OCI-LY3 (cell line): Measurements from ENCODE around the gene PLEKHD1.
A peak's percentile ranks its signal among the peaks of the same experiment; 100 is the strongest.

Source experiments
- H2AFZ ChIP-seq: fragments of 200-600, 300-600 bp; shearing (Covaris generic); 2 replicates; pipeline ENCODE4 v1.6.0; 2014; ENCODE audit warnings: antibody characterized with exemption, low read depth, low read length
- H3K27ac ChIP-seq: fragments of 200-600, 300-600 bp; sonication (generic); 2 replicates; pipeline ENCODE4 v1.5.1; 2014; ENCODE audit warnings: mild to moderate bottlenecking, low read length, moderate library complexity, mixed read lengths
- H3K27me3 ChIP-seq: fragments of 200-600, 300-600 bp; sonication (generic); 2 replicates; pipeline ENCODE4 v1.6.1; 2014; ENCODE audit warnings: low read depth, low read length, mixed read lengths
- H3K36me3 ChIP-seq: fragments of 200-600, 300-600 bp; sonication (generic); replicated peaks from 2 replicates; pipeline ENCODE3; 2014; ENCODE audit warnings: low read depth, low read length, mixed read lengths
- H3K4me1 ChIP-seq: fragments of 300-600, 200-600 bp; sonication (generic); 2 replicates; pipeline ENCODE4 v1.6.1; 2014; ENCODE audit warnings: low read length, mixed read lengths
- H3K4me2 ChIP-seq: fragments of 200-600, 300-600 bp; sonication (generic); 2 replicates; pipeline ENCODE4 v1.6.1; 2014; ENCODE audit warnings: low read length, mixed read lengths
- H3K4me3 ChIP-seq: fragments of 300-600, 200-600 bp; sonication (generic); 2 replicates; pipeline ENCODE4 v1.5.1; 2014; ENCODE audit warnings: antibody characterized with exemption, mild to moderate bottlenecking, low read length, moderate library complexity
- H3K79me2 ChIP-seq: fragments of 300-600, 200-600 bp; shearing (Covaris generic); 2 replicates; pipeline ENCODE4 v1.6.1; 2014; ENCODE audit warnings: mild to moderate bottlenecking, low read length, mixed read lengths
- H3K9ac ChIP-seq: fragments of 300-600, 200-600 bp; shearing (Covaris generic); 2 replicates; pipeline ENCODE4 v1.6.0; 2014; ENCODE audit warnings: mild to moderate bottlenecking, low read length, moderate library complexity
- H3K9me3 ChIP-seq: fragments of 200-600, 300-600 bp; shearing (Covaris generic); 2 replicates; pipeline ENCODE4 v1.6.1; 2014; ENCODE audit warnings: low read length, mixed read lengths; ENCODE audit not compliant: insufficient read depth
- H4K20me1 ChIP-seq: fragments of 200-600, 300-600 bp; sonication (generic); 2 replicates; pipeline ENCODE4 v1.6.1; 2016; ENCODE audit warnings: low read length, mixed read lengths; ENCODE audit not compliant: insufficient read depth
- CTCF ChIP-seq: fragments of 200-600, 300-600 bp; sonication (generic); IDR thresholded peaks from 2 replicates; pipeline ENCODE4 v1.5.1; 2014; ENCODE audit warnings: antibody characterized with exemption, low read length, low read depth
- EZH2phosphoT487 ChIP-seq: fragments of 200-600 bp; shearing (Covaris generic); IDR thresholded peaks from 2 replicates; pipeline ENCODE4 v1.6.1; 2018; ENCODE audit warnings: antibody characterized with exemption, mixed run types, low read depth

The PLEKHD1 gene

GRCh38 chr14:69537900-69538299 lies 53.4 kb downstream of the PLEKHD1 start:
- H3K9me3 ChIP-seq = no peaks in the 10 kb centered on the region
- H3K4me3 ChIP-seq = no peak overlapping the region
- no peaks in the 10 kb centered on the region for H3K36me3 ChIP-seq
- H3K4me2 ChIP-seq = no peak overlapping the region
- no peak overlapping the region for H2AFZ ChIP-seq
- peaks cover 13% of the 10 kb centered on the region for H3K4me1 ChIP-seq
- TF ChIP-seq EZH2phosphoT487 (no peak), CTCF (no peak)
- H3K79me2 ChIP-seq = no peaks in the 10 kb centered on the region
- H3K27ac ChIP-seq = no peak overlapping the region
- H3K9ac ChIP-seq = no peak overlapping the region
- H4K20me1 ChIP-seq = no peaks in the 10 kb centered on the region
- peaks cover 23% of the 10 kb centered on the region for H3K27me3 ChIP-seq

GRCh38 chr14:69538766-69539165 lies 54.2 kb downstream of the PLEKHD1 start:
- H3K4me1 ChIP-seq = peaks cover 17% of the 10 kb centered on the region
- H3K9me3 ChIP-seq = no peaks in the 10 kb centered on the region
- H3K27me3 ChIP-seq = peaks cover 25% of the 10 kb centered on the region
- no peak overlapping the region for H3K4me3 ChIP-seq
- no peak overlapping the region for H3K4me2 ChIP-seq
- H4K20me1 ChIP-seq = no peaks in the 10 kb centered on the region
- H3K9ac ChIP-seq = no peak overlapping the region
- no peak overlapping the region for H2AFZ ChIP-seq
- TF ChIP-seq CTCF = no peak
- no peak for TF ChIP-seq EZH2phosphoT487
- no peak overlapping the region for H3K27ac ChIP-seq
- H3K79me2 ChIP-seq = no peaks in the 10 kb centered on the region
- H3K36me3 ChIP-seq = no peaks in the 10 kb centered on the region

DNA sequence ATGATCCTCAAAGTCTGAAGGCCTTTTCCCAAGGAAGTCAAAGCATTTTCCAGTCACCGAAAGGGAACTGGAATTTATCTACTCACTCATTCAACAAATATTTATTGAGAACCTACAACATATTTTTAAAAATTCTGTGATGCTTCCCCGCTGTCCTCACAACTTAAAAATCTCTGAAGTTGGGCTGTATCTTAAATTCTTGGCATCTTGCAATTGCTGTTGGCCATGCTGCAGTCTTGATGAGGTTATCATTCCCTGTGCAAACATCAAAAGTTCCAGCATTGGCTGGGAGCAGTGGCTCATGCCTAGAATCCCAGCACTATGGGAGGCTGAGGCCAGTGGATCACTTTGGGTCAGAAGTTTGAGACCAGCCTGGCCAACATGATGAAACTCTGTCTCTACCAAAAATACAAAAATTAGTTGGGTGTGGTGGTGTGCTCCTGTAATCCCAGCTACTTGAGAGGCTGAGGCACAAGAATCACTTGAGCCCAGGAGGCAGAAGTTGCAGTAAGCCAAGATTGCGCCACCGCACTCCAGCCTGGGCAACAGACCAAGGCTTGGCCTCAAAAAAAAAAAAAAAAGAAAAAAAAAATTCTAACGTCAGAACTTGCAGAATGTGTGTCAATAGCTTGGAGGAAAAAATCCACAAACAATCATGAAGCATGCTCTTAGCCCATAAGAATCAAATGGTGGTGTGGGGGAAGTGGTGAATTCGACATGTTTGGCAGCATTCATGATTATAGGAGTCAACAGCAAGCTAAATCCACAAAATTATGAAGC lies 55.3 kb downstream of the PLEKHD1 start:
- TF ChIP-seq EZH2phosphoT487 = no peak
- TF ChIP-seq CTCF = no peak
- H3K4me1 ChIP-seq = peaks cover 19% of the 10 kb centered on the region
- H3K4me2 ChIP-seq = peak overlapping the region; percentile 44
- H3K27ac ChIP-seq = no peak overlapping the region
- H3K27me3 ChIP-seq = peaks cover 32% of the 10 kb centered on the region
- no peaks in the 10 kb centered on the region for H3K36me3 ChIP-seq
- 0 out of 2 replicates have a peak overlapping the region, but pooled peaks have one; percentile 14 for H3K4me3 ChIP-seq
- H4K20me1 ChIP-seq = no peaks in the 10 kb centered on the region
- H3K79me2 ChIP-seq = no peaks in the 10 kb centered on the region
- no peak overlapping the region for H3K9ac ChIP-seq
- H3K9me3 ChIP-seq = no peaks in the 10 kb centered on the region
- no peak overlapping the region for H2AFZ ChIP-seq

DNA sequence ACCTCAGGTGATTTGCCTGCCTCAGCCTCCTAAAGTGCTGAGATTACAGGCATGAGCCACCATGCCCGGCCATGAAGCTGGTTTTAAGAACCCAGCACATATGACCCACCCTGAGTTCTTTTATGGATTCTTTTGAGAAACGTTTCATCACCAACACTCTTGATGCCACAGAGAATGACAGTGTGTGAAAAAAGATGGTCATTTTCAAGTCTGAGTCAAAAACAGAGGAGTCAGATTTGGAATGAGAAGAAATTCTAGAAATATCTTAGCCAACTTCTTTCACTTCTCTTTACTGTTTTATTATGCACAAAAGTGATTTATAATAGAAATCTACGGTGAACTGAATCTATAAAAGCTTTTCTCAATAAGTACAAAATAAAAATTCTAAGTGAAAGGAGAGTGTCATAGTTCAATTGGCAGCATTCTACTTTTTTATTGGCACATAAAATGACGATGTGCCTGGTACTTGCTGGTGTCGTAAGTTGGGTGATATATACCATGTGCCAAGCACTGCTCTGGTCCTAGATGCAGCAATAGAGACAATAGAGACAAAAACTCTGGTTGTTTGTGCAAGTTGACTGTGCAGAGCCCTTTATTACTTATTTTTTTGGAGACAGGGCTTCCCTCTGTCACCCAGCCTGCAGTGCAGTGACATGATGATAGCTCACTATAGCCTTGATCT lies 56.3 kb downstream of the PLEKHD1 start:
- no peaks in the 10 kb centered on the region for H3K36me3 ChIP-seq
- H3K79me2 ChIP-seq = no peaks in the 10 kb centered on the region
- peaks cover 19% of the 10 kb centered on the region for H3K4me1 ChIP-seq
- H3K27me3 ChIP-seq = peaks cover 32% of the 10 kb centered on the region
- H2AFZ ChIP-seq = no peak overlapping the region
- TF ChIP-seq CTCF = no peak
- TF ChIP-seq EZH2phosphoT487 = no peak
- no peak overlapping the region for H3K9ac ChIP-seq
- H3K4me3 ChIP-seq = 0 out of 2 replicates have a peak overlapping the region, but pooled peaks have one; percentile 14
- H3K27ac ChIP-seq = no peak overlapping the region
- H3K9me3 ChIP-seq = no peaks in the 10 kb centered on the region
- H3K4me2 ChIP-seq = peak overlapping the region; percentile 44
- H4K20me1 ChIP-seq = no peaks in the 10 kb centered on the region
